ENCODE data around the gene STARD13.

STARD13 gene

DNA sequence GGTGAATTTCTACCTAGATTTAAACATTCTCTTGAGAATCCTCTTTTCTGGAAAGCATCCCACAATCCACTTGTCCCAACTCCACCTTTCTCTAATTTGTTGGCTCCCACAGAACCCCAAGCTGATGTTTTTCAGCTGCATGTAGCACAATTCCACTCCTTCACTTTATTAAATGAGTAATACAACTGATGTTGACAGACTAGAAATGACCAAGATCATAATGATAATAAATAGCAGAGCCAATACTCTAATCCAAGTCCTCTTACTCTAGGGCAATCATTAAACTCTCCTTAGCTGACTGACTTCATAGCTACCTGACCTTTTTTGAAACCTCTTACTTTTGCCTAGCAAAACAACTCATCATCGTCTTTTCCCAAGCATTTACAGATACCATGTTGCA is 27.9 kb upstream of the STARD13 start:
- Histone ChIP-seq H4K91ac (ENCODE audit: low read length) (no peak overlapping the region), H2BK15ac (ENCODE audit: low read depth, poor library complexity, severe bottlenecking) (no peak overlapping the region), H3K4me3 (ENCODE audit: insufficient read depth in 1 of 2, low read depth in 1 of 2, low read length in 2 of 2) (no peak overlapping the region), H3K27me3 (ENCODE audit: control insufficient read depth in 1 of 2, insufficient read depth in 1 of 2, low read length in 2 of 2) (no peaks in the 10 kb centered on the region), H3K23ac (ENCODE audit: low read length in 2 of 2) (no peak overlapping the region), H4K8ac (ENCODE audit: low read length) (no peak overlapping the region), H3K9ac (ENCODE audit: low read length) (no peak overlapping the region), H2BK5ac (ENCODE audit: low read depth, low read length, poor library complexity, severe bottlenecking) (no peak overlapping the region), H3K4me2 (ENCODE audit: low read length, poor library complexity, severe bottlenecking) (no peak overlapping the region), H3K9me3 (ENCODE audit: control insufficient read depth, low read length) (peaks cover 9% of the 10 kb centered on the region), H3K18ac (ENCODE audit: low read depth in 1 of 2, low read length in 2 of 2) (no peak overlapping the region), H3K4ac (ENCODE audit: low read depth in 1 of 2, low read length in 2 of 2) (no peak overlapping the region), H2AK5ac (ENCODE audit: low read length, severe bottlenecking) (no peak overlapping the region), H3K27ac (ENCODE audit: low read length, poor library complexity, severe bottlenecking) (no peak overlapping the region), H2BK120ac (ENCODE audit: low read depth, low read length) (no peak overlapping the region), H3K36me3 (ENCODE audit: control insufficient read depth in 1 of 2, insufficient read depth in 2 of 2, low read depth in 1 of 2, low read length in 2 of 2) (no peaks in the 10 kb centered on the region), H2AFZ (ENCODE audit: low read depth, low read length) (no peak overlapping the region), H3K4me1 (ENCODE audit: control insufficient read depth, insufficient read depth, low read depth, low read length) (peaks cover 1% of the 10 kb centered on the region), H3K14ac (ENCODE audit: low read length in 2 of 2) (no peak overlapping the region), H2BK12ac (ENCODE audit: low read length in 2 of 2) (no peak overlapping the region), H3K79me1 (replicated peaks; ENCODE audit: low read length, poor library complexity, severe bottlenecking) (peaks cover 13% of the 10 kb centered on the region)
- WGBS, result 100% methylated on average over 1 of the region's 1 CpG
- DNase-seq, result no peak

DNA sequence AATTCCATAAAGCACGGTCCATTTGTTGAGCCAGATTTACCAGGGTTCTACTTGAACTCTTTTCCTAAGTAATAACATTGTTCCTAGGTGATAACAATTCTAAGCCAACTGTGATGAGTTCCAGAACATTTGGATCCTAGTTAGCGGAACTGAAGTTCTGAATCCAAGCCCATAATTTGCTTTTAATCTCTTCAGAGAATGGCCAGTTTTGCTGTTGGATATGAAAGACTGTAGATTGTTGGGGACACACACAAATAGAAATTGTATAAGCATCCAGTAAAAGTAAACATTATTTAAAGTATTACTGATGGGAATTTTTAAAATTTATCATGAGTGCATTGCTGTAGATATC is 27.3 kb upstream of the STARD13 start:
- Histone ChIP-seq H3K27me3 (ENCODE audit: control insufficient read depth in 1 of 2, insufficient read depth in 1 of 2, low read length in 2 of 2) (no peaks in the 10 kb centered on the region), H3K36me3 (ENCODE audit: control insufficient read depth in 1 of 2, insufficient read depth in 2 of 2, low read depth in 1 of 2, low read length in 2 of 2) (no peaks in the 10 kb centered on the region), H3K4me1 (ENCODE audit: control insufficient read depth, insufficient read depth, low read depth, low read length) (peaks cover 1% of the 10 kb centered on the region), H3K4me2 (ENCODE audit: low read length, poor library complexity, severe bottlenecking) (no peak overlapping the region), H4K91ac (ENCODE audit: low read length) (no peak overlapping the region), H3K27ac (ENCODE audit: low read length, poor library complexity, severe bottlenecking) (no peak overlapping the region), H2AFZ (ENCODE audit: low read depth, low read length) (no peak overlapping the region), H2AK5ac (ENCODE audit: low read length, severe bottlenecking) (no peak overlapping the region), H3K9ac (ENCODE audit: low read length) (no peak overlapping the region), H3K4me3 (ENCODE audit: insufficient read depth in 1 of 2, low read depth in 1 of 2, low read length in 2 of 2) (no peak overlapping the region), H3K4ac (ENCODE audit: low read depth in 1 of 2, low read length in 2 of 2) (no peak overlapping the region), H2BK15ac (ENCODE audit: low read depth, poor library complexity, severe bottlenecking) (no peak overlapping the region), H4K8ac (ENCODE audit: low read length) (no peak overlapping the region), H3K9me3 (ENCODE audit: control insufficient read depth, low read length) (peaks cover 3% of the 10 kb centered on the region), H3K79me1 (replicated peaks; ENCODE audit: low read length, poor library complexity, severe bottlenecking) (peaks cover 14% of the 10 kb centered on the region), H3K14ac (ENCODE audit: low read length in 2 of 2) (no peak overlapping the region), H3K18ac (ENCODE audit: low read depth in 1 of 2, low read length in 2 of 2) (no peak overlapping the region), H2BK120ac (ENCODE audit: low read depth, low read length) (no peak overlapping the region), H3K23ac (ENCODE audit: low read length in 2 of 2) (no peak overlapping the region), H2BK12ac (ENCODE audit: low read length in 2 of 2) (no peak overlapping the region), H2BK5ac (ENCODE audit: low read depth, low read length, poor library complexity, severe bottlenecking) (no peak overlapping the region)
- DNase-seq, result no peak
- WGBS, result 96% methylated on average over 2 of the region's 2 CpGs

DNA sequence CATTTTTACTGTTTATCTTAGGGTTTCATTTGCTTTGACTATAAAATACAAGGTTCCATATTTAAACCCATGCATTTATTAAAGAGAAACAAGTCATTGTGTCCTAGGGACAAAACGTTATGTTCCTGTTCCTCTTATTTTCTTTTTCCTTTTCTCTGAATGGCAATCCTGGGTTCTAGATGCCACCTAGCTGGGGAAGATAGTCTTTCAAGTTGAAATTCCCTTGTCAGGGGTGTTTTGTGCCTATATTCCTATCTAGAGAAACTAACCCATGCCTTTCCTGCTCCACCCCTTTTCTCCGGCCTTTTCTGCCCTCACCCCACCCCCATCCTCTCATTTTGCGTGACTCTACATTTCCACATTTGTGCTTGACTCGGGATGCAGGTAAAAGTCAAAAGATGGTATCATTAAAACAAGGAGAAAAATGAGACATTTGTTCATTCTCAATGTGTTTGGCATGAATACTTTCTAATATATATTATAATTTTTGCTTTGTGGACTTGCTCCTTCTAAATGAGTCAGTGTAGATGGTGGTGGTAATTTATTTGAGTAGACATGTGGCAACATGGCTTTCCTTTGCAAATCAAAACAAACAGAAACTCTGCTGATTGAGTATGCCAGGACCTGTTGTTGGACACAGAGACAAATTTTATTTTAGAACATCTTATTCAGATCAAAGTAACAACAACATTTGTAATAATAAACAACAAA is 26.8 kb upstream of the STARD13 start:
- Histone ChIP-seq H4K91ac (ENCODE audit: low read length) (no peak overlapping the region), H2AK5ac (ENCODE audit: low read length, severe bottlenecking) (no peak overlapping the region), H3K4ac (ENCODE audit: low read depth in 1 of 2, low read length in 2 of 2) (no peak overlapping the region), H3K14ac (ENCODE audit: low read length in 2 of 2) (no peak overlapping the region), H3K9ac (ENCODE audit: low read length) (peak overlapping the region; percentile 6), H3K27me3 (ENCODE audit: control insufficient read depth in 1 of 2, insufficient read depth in 1 of 2, low read length in 2 of 2) (no peaks in the 10 kb centered on the region), H3K9me3 (ENCODE audit: control insufficient read depth, low read length) (no peaks in the 10 kb centered on the region), H3K27ac (ENCODE audit: low read length, poor library complexity, severe bottlenecking) (no peak overlapping the region), H3K23ac (ENCODE audit: low read length in 2 of 2) (no peak overlapping the region), H4K8ac (ENCODE audit: low read length) (no peak overlapping the region), H2BK5ac (ENCODE audit: low read depth, low read length, poor library complexity, severe bottlenecking) (no peak overlapping the region), H3K4me3 (ENCODE audit: insufficient read depth in 1 of 2, low read depth in 1 of 2, low read length in 2 of 2) (no peak overlapping the region), H3K79me1 (replicated peaks; ENCODE audit: low read length, poor library complexity, severe bottlenecking) (peaks cover 14% of the 10 kb centered on the region), H2BK15ac (ENCODE audit: low read depth, poor library complexity, severe bottlenecking) (no peak overlapping the region), H3K4me2 (ENCODE audit: low read length, poor library complexity, severe bottlenecking) (no peak overlapping the region), H3K4me1 (ENCODE audit: control insufficient read depth, insufficient read depth, low read depth, low read length) (peaks cover 1% of the 10 kb centered on the region), H2AFZ (ENCODE audit: low read depth, low read length) (no peak overlapping the region), H3K18ac (ENCODE audit: low read depth in 1 of 2, low read length in 2 of 2) (no peak overlapping the region), H3K36me3 (ENCODE audit: control insufficient read depth in 1 of 2, insufficient read depth in 2 of 2, low read depth in 1 of 2, low read length in 2 of 2) (no peaks in the 10 kb centered on the region), H2BK12ac (ENCODE audit: low read length in 2 of 2) (no peak overlapping the region), H2BK120ac (ENCODE audit: low read depth, low read length) (no peak overlapping the region)
- peak; percentile 28 for DNase-seq
- WGBS, result 70% methylated on average over 2 of the region's 4 CpGs

DNA sequence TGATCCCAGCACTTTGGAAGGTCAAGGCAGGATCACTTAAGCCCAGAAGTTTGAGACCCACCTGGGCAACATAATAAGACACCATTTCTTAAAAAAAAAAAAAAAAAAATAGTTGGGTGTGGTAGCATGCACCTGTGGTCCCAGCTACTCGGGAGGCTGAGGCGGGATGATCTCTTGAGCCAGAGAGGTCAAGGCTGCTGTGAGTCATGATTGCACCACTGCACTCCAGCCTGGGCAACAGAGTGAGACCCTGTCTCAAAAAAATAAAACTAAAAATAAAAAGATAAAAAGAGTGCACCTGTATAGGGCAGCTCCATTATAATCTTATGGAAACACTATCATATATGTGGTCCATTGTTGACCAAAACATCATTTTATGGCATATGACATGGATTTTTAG is 25.5 kb upstream of the STARD13 start:
- no CpG with 5 or more reads among the region's 2 CpGs for WGBS

More for the DNA sequence above, 25.5 kb upstream of the STARD13 start:
- Histone ChIP-seq H4K91ac (ENCODE audit: low read length) (no peak overlapping the region), H3K9me3 (ENCODE audit: control insufficient read depth, low read length) (no peaks in the 10 kb centered on the region), H2BK120ac (ENCODE audit: low read depth, low read length) (no peak overlapping the region), H3K9ac (ENCODE audit: low read length) (no peak overlapping the region), H2BK5ac (ENCODE audit: low read depth, low read length, poor library complexity, severe bottlenecking) (no peak overlapping the region), H4K8ac (ENCODE audit: low read length) (no peak overlapping the region), H3K18ac (ENCODE audit: low read depth in 1 of 2, low read length in 2 of 2) (no peak overlapping the region), H3K27ac (ENCODE audit: low read length, poor library complexity, severe bottlenecking) (no peak overlapping the region), H3K4me2 (ENCODE audit: low read length, poor library complexity, severe bottlenecking) (no peak overlapping the region), H2BK12ac (ENCODE audit: low read length in 2 of 2) (no peak overlapping the region), H2AK5ac (ENCODE audit: low read length, severe bottlenecking) (no peak overlapping the region), H3K14ac (ENCODE audit: low read length in 2 of 2) (no peak overlapping the region), H3K36me3 (ENCODE audit: control insufficient read depth in 1 of 2, insufficient read depth in 2 of 2, low read depth in 1 of 2, low read length in 2 of 2) (no peaks in the 10 kb centered on the region), H3K4ac (ENCODE audit: low read depth in 1 of 2, low read length in 2 of 2) (no peak overlapping the region), H3K4me3 (ENCODE audit: insufficient read depth in 1 of 2, low read depth in 1 of 2, low read length in 2 of 2) (no peak overlapping the region), H2AFZ (ENCODE audit: low read depth, low read length) (no peak overlapping the region), H3K23ac (ENCODE audit: low read length in 2 of 2) (no peak overlapping the region), H2BK15ac (ENCODE audit: low read depth, poor library complexity, severe bottlenecking) (no peak overlapping the region), H3K4me1 (ENCODE audit: control insufficient read depth, insufficient read depth, low read depth, low read length) (peaks cover 1% of the 10 kb centered on the region), H3K27me3 (ENCODE audit: control insufficient read depth in 1 of 2, insufficient read depth in 1 of 2, low read length in 2 of 2) (no peaks in the 10 kb centered on the region), H3K79me1 (replicated peaks; ENCODE audit: low read length, poor library complexity, severe bottlenecking) (peaks cover 10% of the 10 kb centered on the region)
- DNase-seq, result no peak
